GM12878 (cell line): ENCODE measurements around the gene ASAP2. TPM values are rescaled to one million over a fixed set of nuclear protein-coding genes. Genes with fewer than 3 reads are reported as not detected.

Experiments used
- ATAC-seq: fragments of 200-7000 bp; cut with Tn5 transposase; 3 replicates; pipeline ENCODE4 v1.9.1; 2020; ENCODE audit warnings: mild to moderate bottlenecking, moderate library complexity
- BruUV-seq: library from RNA; stranded (reverse); fragments of 400-500 nt; replicated peaks from 2 replicates; lab custom pipeline; 2021; lab: Mats Ljungman, UMichigan
- CTCF ChIA-PET: fragments of 300-600 bp; sonication (Branson Sonifier 250); formaldehyde crosslinking; extraction: SDS; loops from one replicate; lab custom pipeline; 2021; ENCODE audit warnings: inconsistent platforms; lab: Yijun Ruan, JAX
- POLR2A ChIA-PET: fragments of 350-600 bp; formaldehyde crosslinking; extraction: SDS; loops from one replicate; lab custom pipeline; 2021; ENCODE audit warnings: inconsistent platforms; lab: Charles Lee
- RAD21 ChIA-PET: fragments of 300-600 bp; sonication (Branson Sonifier 250); formaldehyde crosslinking; loops from one replicate; lab custom pipeline; 2023; ENCODE audit warnings: antibody characterized with exemption; ENCODE audit not compliant: unreplicated experiment; lab: Charles Lee
- SMC1A ChIA-PET: fragments of 300-600 bp; sonication (Branson Sonifier 250); formaldehyde crosslinking; loops from one replicate; lab custom pipeline; 2023; ENCODE audit not compliant: unreplicated experiment, uncharacterized antibody; lab: Charles Lee
- DNase-seq: peaks from one replicate; pipeline ENCODE4 v3.0.0-alpha.2; 2011; ENCODE audit warnings: low read depth, low spot score
- FAIRE-seq: peaks from 3 replicates; lab custom pipeline; 2011; peaks lifted over from hg19 to GRCh38; lab: Jason Lieb, UNC
- H2AFZ ChIP-seq: 2 replicates; pipeline ENCODE4 v1.6.0; 2011; ENCODE audit warnings: low read depth, low read length, control low read depth; ENCODE audit not compliant: control insufficient read depth
- H3K27ac ChIP-seq: 2 replicates; pipeline ENCODE4 v1.5.1; 2011; ENCODE audit warnings: control low read depth; ENCODE audit not compliant: control insufficient read depth, insufficient read depth
- H3K27me3 ChIP-seq, 2 experiments: replicated peaks in 1 of 2; 2 replicates each; pipeline versions ENCODE4 v1.6.0 to v1.6.1; 2011; ENCODE audit warnings: low read length in 1 of 2; ENCODE audit not compliant: control insufficient read depth in 2 of 2, insufficient read depth in 2 of 2
- H3K36me3 ChIP-seq, 2 experiments: 2 replicates each; pipeline ENCODE4 v1.5.1; 2011; ENCODE audit warnings: low read length in 1 of 2; ENCODE audit not compliant: control insufficient read depth in 2 of 2, insufficient read depth in 2 of 2
- H3K4me1 ChIP-seq: 2 replicates; pipeline ENCODE4 v1.6.1; 2011; ENCODE audit warnings: mild to moderate bottlenecking, low read length, moderate library complexity, mixed read lengths; ENCODE audit not compliant: control insufficient read depth, insufficient read depth
- H3K4me2 ChIP-seq: 2 replicates; pipeline ENCODE4 v1.6.0; 2011; ENCODE audit warnings: control low read depth; ENCODE audit not compliant: control insufficient read depth, insufficient read depth
- H3K4me3 ChIP-seq: fragments of 200-600 bp; sonication (generic); 2 replicates; pipeline ENCODE4 v1.5.1; 2016
- H3K79me2 ChIP-seq: 2 replicates; pipeline ENCODE4 v1.6.0; 2011; ENCODE audit warnings: low read length; ENCODE audit not compliant: control insufficient read depth, insufficient read depth
- H3K9ac ChIP-seq: 2 replicates; pipeline ENCODE4 v1.8.0; 2011; ENCODE audit warnings: low read length, control low read depth, mixed read lengths; ENCODE audit not compliant: control insufficient read depth, insufficient read depth
- H3K9me3 ChIP-seq: replicated peaks from 3 replicates; pipeline ENCODE4 v1.5.1; 2011; ENCODE audit warnings: mild to moderate bottlenecking, low read length; ENCODE audit not compliant: control insufficient read depth, insufficient read depth
- H4K20me1 ChIP-seq: 2 replicates; pipeline ENCODE4 v1.6.0; 2011; ENCODE audit not compliant: control insufficient read depth, insufficient read depth
- CBX3 ChIP-seq: fragments of 200-600 bp; sonication (generic); IDR thresholded peaks from 2 replicates; pipeline ENCODE4 v1.6.1; 2016; ENCODE audit warnings: low read depth, borderline replicate concordance
- CHD2 ChIP-seq: IDR thresholded peaks from 2 replicates; pipeline ENCODE4 v1.6.1; 2011; ENCODE audit warnings: low read depth, low read length, improper control_type of control experiment, borderline replicate concordance
- E2F4 ChIP-seq: IDR thresholded peaks from 2 replicates; pipeline ENCODE4 v1.6.1; 2012; ENCODE audit warnings: low read depth, low read length, improper control_type of control experiment
- ESRRA ChIP-seq: IDR thresholded peaks from 2 replicates; pipeline ENCODE4 v1.6.1; 2012; ENCODE audit warnings: mild to moderate bottlenecking, low read length, improper control_type of control experiment
- FOS ChIP-seq: IDR thresholded peaks from 3 replicates; pipeline ENCODE4 v1.6.1; 2011; ENCODE audit warnings: borderline replicate concordance; ENCODE audit not compliant: insufficient read length; ENCODE audit errors: extremely low read depth
- GABPA ChIP-seq: IDR thresholded peaks from 2 replicates; pipeline ENCODE4 v1.6.1; 2014; ENCODE audit warnings: antibody characterized with exemption, low read depth, mild to moderate bottlenecking, inconsistent platforms
- IKZF1 ChIP-seq: fragments of 450-650 bp; conservative IDR thresholded peaks from 2 replicates; pipeline ENCODE4 v1.6.1; 2017; ENCODE audit warnings: antibody characterized with exemption, mild to moderate bottlenecking
- JUND ChIP-seq: IDR thresholded peaks from 2 replicates; pipeline ENCODE4 v1.6.1; 2012; ENCODE audit warnings: low read depth, mild to moderate bottlenecking, low read length, improper control_type of control experiment, moderate library complexity
- KAT2A ChIP-seq: conservative IDR thresholded peaks from 2 replicates; pipeline ENCODE4 v1.6.1; 2011; ENCODE audit warnings: low read depth, low read length; ENCODE audit not compliant: control insufficient read depth
- MTA2 ChIP-seq: fragments of 450-650 bp; IDR thresholded peaks from 2 replicates; pipeline ENCODE4 v1.6.1; 2016; ENCODE audit warnings: low read depth, mild to moderate bottlenecking, moderate library complexity
- PBX3 ChIP-seq: IDR thresholded peaks from 2 replicates; pipeline ENCODE4 v1.6.1; 2011; ENCODE audit warnings: mild to moderate bottlenecking, low read depth, low read length, moderate library complexity; ENCODE audit not compliant: insufficient replicate concordance
- RELB ChIP-seq: fragments of 450-650 bp; IDR thresholded peaks from 2 replicates; pipeline ENCODE4 v1.6.1; 2017; ENCODE audit warnings: low read depth, mild to moderate bottlenecking, moderate library complexity
- SMAD1 ChIP-seq: fragments of 450-650 bp; IDR thresholded peaks from 2 replicates; pipeline ENCODE4 v1.6.1; 2018; ENCODE audit warnings: mild to moderate bottlenecking, low read depth; ENCODE audit not compliant: partially characterized antibody
- SMARCA5 ChIP-seq: fragments of 450-650 bp; IDR thresholded peaks from 2 replicates; pipeline ENCODE4 v1.6.1; 2017; ENCODE audit warnings: mild to moderate bottlenecking
- TARDBP ChIP-seq: IDR thresholded peaks from 2 replicates; pipeline ENCODE4 v1.6.1; 2016; ENCODE audit warnings: borderline replicate concordance
- ZNF384 ChIP-seq: IDR thresholded peaks from 2 replicates; pipeline ENCODE4 v1.6.1; 2012; ENCODE audit warnings: low read depth, mild to moderate bottlenecking, low read length, improper control_type of control experiment, borderline replicate concordance
- ZSCAN29 ChIP-seq: fragments of 450-650 bp; IDR thresholded peaks from 2 replicates; pipeline ENCODE4 v1.6.1; 2017; ENCODE audit warnings: mild to moderate bottlenecking, moderate library complexity
- WGBS: methylation state at CpG from one replicate; pipeline ENCODE4 v1.1.6; 2016; ENCODE audit warnings: low lambda C conversion rate; ENCODE audit not compliant: insufficient replicate concordance, insufficient coverage; ENCODE audit errors: missing lambda C conversion rate; 5-methylcytosine and 5-hydroxymethylcytosine counted together
- in situ Hi-C: fragments of 300-500 bp; cut with MboI; formaldehyde crosslinking; loops from 9 replicates; pipeline ENCODE4 v1.14.3; 2018; ENCODE audit warnings: mixed read lengths
- intact Hi-C: fragments of 100-400 bp; cut with micrococcal nuclease; formaldehyde crosslinking; loops from one replicate; pipeline ENCODE4 v1.14.2; 2022; ENCODE audit not compliant: unreplicated experiment
- polyA plus RNA-seq, 11 experiments: library from polyadenylated mRNA; depleted of rRNA in 4 of 11; unstranded in 6 of 11; stranded (reverse) in 5 of 11; fragments of >200 nt; fragmentation: Nextera tagmentation in 4 of 11; fragmentation: Illumina TruSeq in 1 of 11; extraction: Ambion mirVana in 4 of 11; extraction: Trizol in 1 of 11; gene quantifications; 1 replicate in 1 of 11; 2 replicates in 10 of 11; pipeline versions ENCODE4 v1.2.1 to v1.2.3, GENCODE V29; 2011 to 2016; ENCODE audit warnings: inconsistent platforms in 2 of 11, missing spikeins in 2 of 11, low read depth in 1 of 11
- total RNA-seq, 4 experiments: library from RNA; depleted of rRNA in 3 of 4; stranded (reverse); fragments of >200 nt in 3 of 4; fragmentation: Illumina TruSeq in 1 of 4; extraction: Trizol in 1 of 4; gene quantifications; 2 replicates each; pipeline versions ENCODE4 v1.2.1 to v1.2.3, GENCODE V29; 2013 to 2021

Gene ASAP2
- total and polyA plus RNA-seq, 10 of the 15 experiments (the other 5 are each of a cell fraction or from before 2014, with no cell fraction given): 0.05 to 0.27 (median 0.07) TPM; not detected in 4

- no peak overlapping the region for H2AFZ ChIP-seq
- no TSS peak for BruUV-seq
- in situ Hi-C loops: no loop called here
- no peak for TF ChIP-seq CHD2
- TF ChIP-seq KAT2A: no peak
- no peak for TF ChIP-seq ZSCAN29
- no peak for TF ChIP-seq SMARCA5
- no peak for TF ChIP-seq CBX3
- no peak for TF ChIP-seq TARDBP
- no peak for TF ChIP-seq RELB
- no peak for TF ChIP-seq SMAD1
- TF ChIP-seq FOS: no peak
- TF ChIP-seq ESRRA: no peak
- no peak for TF ChIP-seq IKZF1
- TF ChIP-seq MTA2: no peak
- TF ChIP-seq GABPA: no peak
- no peak for TF ChIP-seq PBX3
- no peak for TF ChIP-seq JUND
- TF ChIP-seq ZNF384: no peak
- TF ChIP-seq E2F4: no peak
- TF ChIP-seq, all 136 proteins: peak for 0
- Histone ChIP-seq H3K27me3 (no peaks in the 10 kb centered on the region; a peak in 2 of 4 replicates), H3K9me3 (no peaks in the 10 kb centered on the region; the same call in 2 of the 3 replicates), H4K20me1 (no peaks in the 10 kb centered on the region), H3K79me2 (no peaks in the 10 kb centered on the region), H3K36me3 (no peaks in the 10 kb centered on the region), H3K4me3 (no peak overlapping the region), H3K9ac (no peak overlapping the region), H3K27ac (no peak overlapping the region), H3K4me2 (no peak overlapping the region), H3K4me1 (no peaks in the 10 kb centered on the region)
- intact Hi-C loops: no loop called here
- POLR2A ChIA-PET: no interaction called here
- 56% methylated on average over 6 of the region's 6 CpGs for WGBS
- ATAC-seq (no peak), FAIRE-seq (no peak), DNase-seq (no peak)
- SMC1A ChIA-PET: interaction anchor here (0.6 kb wide), 1 partner anchor 17 kb away, joined by 3 read pairs; no protein-coding TSS in a partner anchor
- CTCF ChIA-PET: interaction anchor here (1.2 to 1.7 kb wide), 2 partner anchors 20 to 47 kb away, joined by 4 to 5 read pairs; no protein-coding TSS in a partner anchor
- RAD21 ChIA-PET: interaction anchor here (0.6 to 1.0 kb wide), 2 partner anchors 96 to 301 kb away, joined by 3 to 6 read pairs; no protein-coding TSS in a partner anchor
Observed at GRCh38 chr2:9188823-9189222, 17.8 kb upstream of the ASAP2 start.
